IPS-18a (cell line): ENCODE measurements around the gene ERVW-1.
"Not testable (repeated sequence)": the region's sequence is repeated elsewhere in the genome, so short reads cannot be mapped to it uniquely, and the experiment has no call there.

ENCODE experiments used
- H3K27ac ChIP-seq: one replicate; pipeline ENCODE4 v1.5.1; 2013; ENCODE audit warnings: low read length
- H3K27me3 ChIP-seq: one replicate; pipeline ENCODE4 v1.6.1; 2013; ENCODE audit warnings: mild to moderate bottlenecking, low read length; ENCODE audit not compliant: control insufficient read depth, insufficient read depth
- H3K36me3 ChIP-seq: one replicate; pipeline ENCODE4 v1.6.1; 2013; ENCODE audit warnings: low read depth, low read length; ENCODE audit not compliant: control insufficient read depth
- H3K4me1 ChIP-seq: one replicate; pipeline ENCODE4 v1.6.1; 2013; ENCODE audit warnings: low read depth, low read length; ENCODE audit not compliant: control insufficient read depth
- H3K4me3 ChIP-seq: one replicate; pipeline ENCODE4 v1.5.1; 2013; ENCODE audit warnings: low read length
- H3K9ac ChIP-seq: one replicate; pipeline ENCODE4 v1.6.1; 2013; ENCODE audit warnings: mild to moderate bottlenecking, low read length, moderate library complexity
- H3K9me3 ChIP-seq: one replicate; pipeline ENCODE4 v1.6.1; 2013; ENCODE audit warnings: low read depth, low read length; ENCODE audit not compliant: control insufficient read depth

ERVW-1 gene

GRCh38 chr7:92442720-92443119, 35.0 kb downstream of the ERVW-1 start:
- not testable (repeated sequence) for H3K4me1 ChIP-seq, H3K9ac ChIP-seq, H3K36me3 ChIP-seq, H3K9me3 ChIP-seq, H3K27me3 ChIP-seq, H3K27ac ChIP-seq, H3K4me3 ChIP-seq

GRCh38 chr7:92437956-92438491, 39.7 kb downstream of the ERVW-1 start:
- H3K27me3 ChIP-seq: no peaks in the 10 kb centered on the region
- H3K4me1 ChIP-seq: peaks cover 16% of the 10 kb centered on the region
- no peak overlapping the region for H3K9ac ChIP-seq
- H3K9me3 ChIP-seq: no peaks in the 10 kb centered on the region
- no peak overlapping the region for H3K27ac ChIP-seq
- H3K36me3 ChIP-seq: no peaks in the 10 kb centered on the region
- H3K4me3 ChIP-seq: no peak overlapping the region

GRCh38 chr7:92436612-92437445, 40.9 kb downstream of the ERVW-1 start:
- H3K36me3 ChIP-seq: no peaks in the 10 kb centered on the region
- no peaks in the 10 kb centered on the region for H3K27me3 ChIP-seq
- H3K27ac ChIP-seq: no peak overlapping the region
- no peak overlapping the region for H3K4me3 ChIP-seq
- H3K9me3 ChIP-seq: no peaks in the 10 kb centered on the region
- no peak overlapping the region for H3K9ac ChIP-seq
- peaks cover 16% of the 10 kb centered on the region for H3K4me1 ChIP-seq

DNA sequence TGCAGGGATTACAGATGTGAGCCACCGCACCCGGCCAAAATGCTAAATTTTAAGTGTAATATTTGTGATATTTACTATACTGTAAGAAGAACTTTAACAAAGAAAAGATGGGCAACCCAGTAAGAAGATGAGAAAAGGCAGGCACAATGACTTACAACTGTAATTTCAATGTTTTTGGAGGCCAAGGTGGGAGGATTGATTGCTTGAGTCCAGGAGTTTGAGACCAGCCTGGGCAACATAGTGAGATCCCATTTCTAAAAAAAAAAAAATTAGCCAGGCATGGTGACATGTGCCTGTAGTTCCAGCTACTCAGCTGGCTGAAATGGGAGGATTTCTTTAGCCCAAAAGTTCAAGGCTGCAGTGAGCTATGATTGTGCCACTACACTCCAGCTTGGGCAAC, 42.2 kb downstream of the ERVW-1 start:
- Histone ChIP-seq H3K9me3 (no peaks in the 10 kb centered on the region), H3K27me3 (no peaks in the 10 kb centered on the region), H3K27ac (no peak overlapping the region), H3K9ac (no peak overlapping the region), H3K36me3 (no peaks in the 10 kb centered on the region), H3K4me3 (no peak overlapping the region), H3K4me1 (peaks cover 13% of the 10 kb centered on the region)

GRCh38 chr7:92433019-92433418, 44.7 kb downstream of the ERVW-1 start:
- Histone ChIP-seq H3K9me3 (no peaks in the 10 kb centered on the region), H3K4me3 (no peak overlapping the region), H3K36me3 (no peaks in the 10 kb centered on the region), H3K9ac (no peak overlapping the region), H3K4me1 (peaks cover 10% of the 10 kb centered on the region), H3K27ac (no peak overlapping the region), H3K27me3 (no peaks in the 10 kb centered on the region)

GRCh38 chr7:92432299-92432946, 45.3 kb downstream of the ERVW-1 start:
- H3K4me3 ChIP-seq: no peak overlapping the region
- H3K27ac ChIP-seq: no peak overlapping the region
- no peaks in the 10 kb centered on the region for H3K27me3 ChIP-seq
- no peaks in the 10 kb centered on the region for H3K9me3 ChIP-seq
- no peak overlapping the region for H3K9ac ChIP-seq
- H3K4me1 ChIP-seq: peaks cover 9% of the 10 kb centered on the region
- H3K36me3 ChIP-seq: no peaks in the 10 kb centered on the region

GRCh38 chr7:92427193-92427592, 50.6 kb downstream of the ERVW-1 start:
- no peak overlapping the region for H3K4me3 ChIP-seq
- H3K27me3 ChIP-seq: no peaks in the 10 kb centered on the region
- H3K9me3 ChIP-seq: no peaks in the 10 kb centered on the region
- no peak overlapping the region for H3K9ac ChIP-seq
- no peak overlapping the region for H3K27ac ChIP-seq
- peaks cover 9% of the 10 kb centered on the region for H3K4me1 ChIP-seq
- H3K36me3 ChIP-seq: no peaks in the 10 kb centered on the region

DNA sequence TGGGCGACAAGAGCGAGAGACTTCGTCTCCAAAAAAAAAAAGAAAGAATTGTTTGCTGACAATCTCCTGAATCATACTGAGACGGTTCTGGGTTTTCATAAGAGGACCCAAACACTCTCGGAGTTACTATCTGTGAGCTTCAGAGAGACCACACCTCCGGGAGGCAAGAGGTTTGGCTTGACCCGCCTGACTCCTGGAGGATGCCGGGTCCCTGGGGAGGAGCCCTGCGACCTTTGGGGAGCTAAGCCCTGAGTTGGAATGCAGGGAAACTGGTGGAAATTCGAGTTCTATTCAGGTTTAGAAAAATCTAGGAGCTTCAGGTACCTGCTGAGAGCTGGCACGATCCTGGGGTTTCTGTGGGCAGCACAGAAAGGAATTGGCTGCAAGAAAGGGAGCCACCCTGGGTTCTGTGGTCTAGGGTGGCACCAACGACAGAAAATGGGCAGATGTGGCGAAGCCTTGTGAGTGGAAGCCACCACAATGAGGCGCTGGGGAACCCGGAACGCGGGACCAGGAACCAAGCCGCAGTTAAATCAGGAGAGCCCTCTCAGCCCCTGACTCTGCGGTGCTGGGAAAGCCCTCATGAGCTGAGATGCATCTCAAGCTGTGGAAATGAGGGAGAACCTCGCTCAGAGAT, 52.3 kb downstream of the ERVW-1 start:
- Histone ChIP-seq H3K4me3 (no peak overlapping the region), H3K27me3 (no peaks in the 10 kb centered on the region), H3K9me3 (no peaks in the 10 kb centered on the region), H3K36me3 (no peaks in the 10 kb centered on the region), H3K4me1 (peaks cover 9% of the 10 kb centered on the region), H3K27ac (no peak overlapping the region), H3K9ac (no peak overlapping the region)

DNA sequence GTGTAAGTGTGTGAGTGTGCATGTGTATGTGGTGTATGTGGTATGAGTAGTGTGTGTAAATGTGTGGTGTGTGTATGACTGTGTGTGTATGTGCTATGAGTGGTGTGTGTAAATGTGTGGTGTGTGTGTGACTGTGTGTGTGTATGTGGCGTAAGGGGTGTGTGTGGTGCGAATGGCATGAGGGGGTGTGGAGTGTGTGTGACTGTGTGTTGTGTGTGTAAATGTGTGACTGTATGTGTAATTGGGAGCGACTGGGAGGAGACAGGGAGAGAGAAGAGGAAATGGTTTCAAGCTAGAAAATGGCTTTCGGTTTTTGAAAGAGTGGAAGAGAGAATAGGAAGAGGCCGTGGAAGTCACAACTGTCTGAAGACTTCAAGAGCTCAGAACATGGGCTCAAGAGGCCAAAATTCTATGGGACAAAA, 54.0 kb downstream of the ERVW-1 start:
- H3K36me3 ChIP-seq: no peaks in the 10 kb centered on the region
- no peak overlapping the region for H3K4me3 ChIP-seq
- H3K9me3 ChIP-seq: no peaks in the 10 kb centered on the region
- H3K4me1 ChIP-seq: peaks cover 9% of the 10 kb centered on the region
- H3K27me3 ChIP-seq: no peaks in the 10 kb centered on the region
- peak overlapping the region; percentile 53 for H3K9ac ChIP-seq
- no peak overlapping the region for H3K27ac ChIP-seq

DNA sequence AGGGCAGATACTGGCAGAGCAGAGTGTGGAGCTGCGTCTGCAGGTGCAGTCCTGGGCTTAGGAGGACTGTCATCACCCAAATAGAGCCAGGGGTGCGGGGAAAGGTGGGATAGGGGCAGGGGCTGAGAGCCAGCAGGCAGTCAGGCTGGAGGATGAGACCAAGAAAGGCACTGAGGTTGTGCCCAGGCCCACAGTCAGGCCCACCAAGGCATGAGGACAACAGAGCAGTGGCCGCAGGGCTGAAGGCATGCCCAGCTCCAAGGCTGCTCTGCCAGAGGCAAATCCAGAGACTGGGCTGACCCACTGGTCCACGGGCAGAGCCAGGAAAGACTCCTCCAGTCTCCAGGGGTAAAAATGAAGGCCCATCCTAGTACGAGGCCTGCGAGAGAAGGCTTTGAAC, 54.8 kb downstream of the ERVW-1 start:
- Histone ChIP-seq H3K27me3 (no peaks in the 10 kb centered on the region), H3K9ac (no peak overlapping the region), H3K4me3 (no peak overlapping the region), H3K27ac (no peak overlapping the region), H3K36me3 (no peaks in the 10 kb centered on the region), H3K9me3 (no peaks in the 10 kb centered on the region), H3K4me1 (peaks cover 9% of the 10 kb centered on the region)

DNA sequence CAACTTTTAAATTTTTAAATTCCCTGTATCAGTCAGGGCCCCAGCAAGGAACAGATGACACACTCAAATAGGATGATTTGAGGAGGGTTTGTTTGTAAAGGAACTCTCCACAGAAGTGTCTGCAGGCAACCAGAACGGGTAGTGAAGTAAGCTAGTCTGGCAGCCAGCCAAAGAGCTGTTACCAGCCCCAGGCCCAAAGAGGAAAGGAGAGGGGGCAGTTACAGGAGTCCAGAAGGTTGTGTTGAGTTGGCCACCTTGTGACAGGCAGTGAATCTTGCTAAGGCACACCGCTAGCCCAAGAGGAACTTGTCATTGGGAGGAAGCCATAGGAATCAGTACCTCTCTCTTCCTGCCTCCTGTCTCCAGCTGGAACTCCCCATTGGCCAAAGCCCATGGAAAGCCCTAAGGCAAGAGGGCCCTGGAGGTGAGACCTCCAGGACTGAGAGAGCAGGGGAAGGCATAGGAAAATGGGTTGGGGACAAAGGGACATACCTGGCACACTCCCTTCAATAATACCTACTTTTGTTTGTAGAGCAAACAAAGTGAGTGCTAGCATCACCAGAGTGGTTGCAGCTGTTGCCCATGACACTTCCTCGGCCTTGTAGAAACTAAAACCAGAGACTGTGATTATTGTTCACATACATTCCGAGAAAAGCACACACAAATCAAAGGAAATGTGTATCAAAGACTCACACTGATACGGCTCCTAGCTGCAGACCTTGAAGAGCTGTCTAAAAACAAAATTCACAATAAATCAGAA, 55.9 kb downstream of the ERVW-1 start:
- Histone ChIP-seq H3K36me3 (no peaks in the 10 kb centered on the region), H3K9ac (no peak overlapping the region), H3K27ac (no peak overlapping the region), H3K27me3 (no peaks in the 10 kb centered on the region), H3K4me3 (no peak overlapping the region), H3K9me3 (no peaks in the 10 kb centered on the region), H3K4me1 (peaks cover 9% of the 10 kb centered on the region)
